Esophagus squamous epithelium (tissue), 4 donors: ENCODE results near the gene GNPAT.

Experiments used
- POLR2A ChIP-seq, 4 donors: fragments of 450-650 bp; IDR thresholded peaks; one replicate each; pipeline ENCODE4 v1.6.1; 2017; ENCODE audit warnings: antibody characterized with exemption in 4 of 4, mild to moderate bottlenecking in 4 of 4, moderate library complexity in 3 of 4
- TF ChIP-seq, protein P1 (sequence below), 6 experiments: fragments of 450-650 bp in 4 of 6; fragments of 200-600 bp in 2 of 6; sonication (generic) in 2 of 6; IDR thresholded peaks; one replicate each; pipeline ENCODE4 v1.5.1; 2016 to 2019; ENCODE audit warnings: antibody characterized with exemption in 6 of 6, mild to moderate bottlenecking in 4 of 6, moderate library complexity in 4 of 6

GRCh38 chr1:231196307-231196706 is 44.7 kb upstream of the GNPAT start:
- TF ChIP-seq, protein P1, sequence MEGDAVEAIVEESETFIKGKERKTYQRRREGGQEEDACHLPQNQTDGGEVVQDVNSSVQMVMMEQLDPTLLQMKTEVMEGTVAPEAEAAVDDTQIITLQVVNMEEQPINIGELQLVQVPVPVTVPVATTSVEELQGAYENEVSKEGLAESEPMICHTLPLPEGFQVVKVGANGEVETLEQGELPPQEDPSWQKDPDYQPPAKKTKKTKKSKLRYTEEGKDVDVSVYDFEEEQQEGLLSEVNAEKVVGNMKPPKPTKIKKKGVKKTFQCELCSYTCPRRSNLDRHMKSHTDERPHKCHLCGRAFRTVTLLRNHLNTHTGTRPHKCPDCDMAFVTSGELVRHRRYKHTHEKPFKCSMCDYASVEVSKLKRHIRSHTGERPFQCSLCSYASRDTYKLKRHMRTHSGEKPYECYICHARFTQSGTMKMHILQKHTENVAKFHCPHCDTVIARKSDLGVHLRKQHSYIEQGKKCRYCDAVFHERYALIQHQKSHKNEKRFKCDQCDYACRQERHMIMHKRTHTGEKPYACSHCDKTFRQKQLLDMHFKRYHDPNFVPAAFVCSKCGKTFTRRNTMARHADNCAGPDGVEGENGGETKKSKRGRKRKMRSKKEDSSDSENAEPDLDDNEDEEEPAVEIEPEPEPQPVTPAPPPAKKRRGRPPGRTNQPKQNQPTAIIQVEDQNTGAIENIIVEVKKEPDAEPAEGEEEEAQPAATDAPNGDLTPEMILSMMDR (IDR thresholded peaks at IDR 0.05): no peak
- no peak for TF ChIP-seq POLR2A (IDR thresholded peaks at IDR 0.05)
